DND-41 (cell line): Measurements from ENCODE around the gene PCDHGB7.

Experiments used
- ATAC-seq: fragments of 200-7000 bp; cut with Tn5 transposase; 3 replicates; pipeline ENCODE4 v1.9.1; 2021; ENCODE audit warnings: low read depth; ENCODE audit not compliant: insufficient read depth
- DNase-seq: peaks from one replicate; pipeline ENCODE4 v3.0.0-alpha.2; 2020
- H2AFZ ChIP-seq: 2 replicates; pipeline ENCODE4 v1.6.0; 2012; ENCODE audit warnings: low read depth, low read length
- H3K27ac ChIP-seq: 2 replicates; pipeline ENCODE4 v1.5.1; 2012; ENCODE audit warnings: low read length, inconsistent platforms
- H3K27me3 ChIP-seq: fragments of 200-600 bp; sonication (generic); 2 replicates; pipeline ENCODE4 v1.6.0; 2012; ENCODE audit warnings: low read length, mild to moderate bottlenecking, inconsistent platforms; ENCODE audit not compliant: insufficient read depth, poor library complexity
- H3K36me3 ChIP-seq: 2 replicates; pipeline ENCODE4 v1.5.1; 2012; ENCODE audit warnings: low read length, inconsistent platforms; ENCODE audit not compliant: insufficient read depth
- H3K4me1 ChIP-seq: 2 replicates; pipeline ENCODE4 v1.5.1; 2012; ENCODE audit warnings: mild to moderate bottlenecking, low read length; ENCODE audit not compliant: insufficient read depth
- H3K4me2 ChIP-seq: 2 replicates; pipeline ENCODE4 v1.6.0; 2012; ENCODE audit warnings: mild to moderate bottlenecking, moderate library complexity, low read length, inconsistent platforms; ENCODE audit not compliant: insufficient read depth
- H3K4me3 ChIP-seq, 2 experiments: fragments of 200-600 bp in 1 of 2; shearing (Covaris generic) in 1 of 2; 2 replicates each; pipeline ENCODE4 v1.5.1; 2012 to 2016; ENCODE audit warnings: inconsistent platforms in 2 of 2, low read length in 2 of 2, mild to moderate bottlenecking in 2 of 2, low read depth in 1 of 2, moderate library complexity in 1 of 2
- H3K79me2 ChIP-seq: 2 replicates; pipeline ENCODE4 v1.6.0; 2012; ENCODE audit warnings: low read length, inconsistent platforms; ENCODE audit not compliant: insufficient read depth
- H3K9ac ChIP-seq: 2 replicates; pipeline ENCODE4 v1.6.0; 2012; ENCODE audit warnings: low read depth, mild to moderate bottlenecking, inconsistent platforms, low read length, moderate library complexity
- H3K9me3 ChIP-seq: 2 replicates; pipeline ENCODE4 v1.5.1; 2012; ENCODE audit warnings: low read length, moderate library complexity, mild to moderate bottlenecking, inconsistent platforms; ENCODE audit not compliant: insufficient read depth, severe bottlenecking
- H4K20me1 ChIP-seq: 2 replicates; pipeline ENCODE4 v1.6.0; 2012; ENCODE audit warnings: low read length; ENCODE audit not compliant: insufficient read depth
- EZH2 ChIP-seq: IDR thresholded peaks from 3 replicates; pipeline ENCODE4 v1.6.1; 2012; ENCODE audit warnings: borderline replicate concordance, low read depth, mild to moderate bottlenecking, moderate library complexity, low read length, inconsistent platforms; ENCODE audit not compliant: severe bottlenecking
- TF ChIP-seq, protein P1 (sequence below): IDR thresholded peaks from 2 replicates; pipeline ENCODE4 v1.5.1; 2012; ENCODE audit warnings: borderline replicate concordance, low read length, moderate library complexity, mild to moderate bottlenecking; ENCODE audit not compliant: poor library complexity, severe bottlenecking; ENCODE audit errors: extremely low read depth

PCDHGB7 gene

DNA sequence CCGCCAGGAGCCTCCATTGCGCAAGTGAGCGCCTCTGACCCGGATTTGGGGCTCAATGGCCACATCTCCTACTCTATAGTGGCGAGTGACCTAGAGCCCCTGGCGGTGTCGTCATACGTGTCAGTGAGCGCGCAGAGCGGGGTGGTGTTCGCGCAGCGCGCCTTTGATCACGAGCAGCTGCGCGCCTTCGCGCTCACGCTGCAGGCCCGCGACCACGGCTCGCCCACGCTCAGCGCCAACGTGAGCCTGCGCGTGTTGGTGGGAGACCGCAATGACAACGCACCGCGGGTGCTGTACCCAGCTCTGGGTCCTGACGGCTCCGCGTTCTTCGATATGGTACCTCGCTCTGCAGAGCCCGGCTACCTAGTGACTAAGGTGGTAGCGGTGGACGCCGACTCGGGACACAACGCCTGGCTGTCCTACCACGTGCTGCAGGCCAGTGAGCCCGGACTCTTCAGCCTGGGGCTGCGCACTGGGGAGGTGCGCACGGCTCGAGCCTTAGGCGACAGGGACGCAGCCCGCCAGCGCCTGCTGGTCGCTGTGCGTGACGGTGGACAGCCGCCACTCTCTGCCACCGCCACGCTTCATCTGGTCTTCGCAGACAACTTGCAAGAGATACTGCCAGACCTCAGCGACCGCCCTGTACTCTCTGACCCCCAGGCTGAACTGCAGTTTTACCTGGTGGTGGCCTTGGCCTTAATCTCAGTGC lies 7.7 kb upstream of the PCDHGB7 start:
- DNase-seq = no peak
- H3K4me3 ChIP-seq = no peak overlapping the region
- ATAC-seq = no peak
- no peaks in the 10 kb centered on the region for H3K27me3 ChIP-seq
- no peaks in the 10 kb centered on the region for H3K4me1 ChIP-seq
- H3K9me3 ChIP-seq = no peaks in the 10 kb centered on the region
- H3K4me2 ChIP-seq = no peak overlapping the region
- no peaks in the 10 kb centered on the region for H3K79me2 ChIP-seq
- no peak overlapping the region for H3K27ac ChIP-seq
- H2AFZ ChIP-seq = no peak overlapping the region
- H3K9ac ChIP-seq = no peak overlapping the region
- TF ChIP-seq EZH2 = no peak
- TF ChIP-seq, protein P1, sequence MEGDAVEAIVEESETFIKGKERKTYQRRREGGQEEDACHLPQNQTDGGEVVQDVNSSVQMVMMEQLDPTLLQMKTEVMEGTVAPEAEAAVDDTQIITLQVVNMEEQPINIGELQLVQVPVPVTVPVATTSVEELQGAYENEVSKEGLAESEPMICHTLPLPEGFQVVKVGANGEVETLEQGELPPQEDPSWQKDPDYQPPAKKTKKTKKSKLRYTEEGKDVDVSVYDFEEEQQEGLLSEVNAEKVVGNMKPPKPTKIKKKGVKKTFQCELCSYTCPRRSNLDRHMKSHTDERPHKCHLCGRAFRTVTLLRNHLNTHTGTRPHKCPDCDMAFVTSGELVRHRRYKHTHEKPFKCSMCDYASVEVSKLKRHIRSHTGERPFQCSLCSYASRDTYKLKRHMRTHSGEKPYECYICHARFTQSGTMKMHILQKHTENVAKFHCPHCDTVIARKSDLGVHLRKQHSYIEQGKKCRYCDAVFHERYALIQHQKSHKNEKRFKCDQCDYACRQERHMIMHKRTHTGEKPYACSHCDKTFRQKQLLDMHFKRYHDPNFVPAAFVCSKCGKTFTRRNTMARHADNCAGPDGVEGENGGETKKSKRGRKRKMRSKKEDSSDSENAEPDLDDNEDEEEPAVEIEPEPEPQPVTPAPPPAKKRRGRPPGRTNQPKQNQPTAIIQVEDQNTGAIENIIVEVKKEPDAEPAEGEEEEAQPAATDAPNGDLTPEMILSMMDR = no peak
- H3K36me3 ChIP-seq = no peaks in the 10 kb centered on the region
- H4K20me1 ChIP-seq = no peaks in the 10 kb centered on the region

DNA sequence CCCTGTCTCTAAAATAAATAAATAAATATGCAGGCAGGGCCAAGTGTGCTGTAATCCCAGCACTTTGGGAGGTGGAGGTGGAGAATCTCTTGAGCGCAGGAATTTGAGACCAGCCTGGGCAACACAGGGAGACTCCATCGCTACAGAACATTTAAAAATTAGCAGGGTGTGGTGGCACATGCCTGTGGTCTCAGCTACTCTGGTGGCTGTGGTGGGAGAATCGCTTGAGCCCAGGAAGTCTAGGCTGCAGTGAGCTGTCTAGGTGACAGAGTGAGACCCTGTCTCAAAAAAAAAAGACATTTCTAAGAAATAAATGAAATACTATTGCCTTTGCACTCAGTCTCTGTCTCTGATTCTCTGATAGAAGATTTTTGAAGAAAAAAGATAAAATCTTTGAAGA lies 5.9 kb upstream of the PCDHGB7 start:
- no peaks in the 10 kb centered on the region for H3K9me3 ChIP-seq
- no peak overlapping the region for H3K27ac ChIP-seq
- H4K20me1 ChIP-seq = no peaks in the 10 kb centered on the region
- no peak for TF ChIP-seq EZH2
- TF ChIP-seq, protein P1 = no peak
- no peaks in the 10 kb centered on the region for H3K4me1 ChIP-seq
- H3K9ac ChIP-seq = no peak overlapping the region
- H3K4me2 ChIP-seq = no peak overlapping the region
- H3K79me2 ChIP-seq = no peaks in the 10 kb centered on the region
- H3K4me3 ChIP-seq = no peak overlapping the region
- H2AFZ ChIP-seq = no peak overlapping the region
- H3K27me3 ChIP-seq = no peaks in the 10 kb centered on the region
- H3K36me3 ChIP-seq = no peaks in the 10 kb centered on the region
- no peak for DNase-seq
- peak; percentile 56; the same call in 2 of the 3 replicates for ATAC-seq

DNA sequence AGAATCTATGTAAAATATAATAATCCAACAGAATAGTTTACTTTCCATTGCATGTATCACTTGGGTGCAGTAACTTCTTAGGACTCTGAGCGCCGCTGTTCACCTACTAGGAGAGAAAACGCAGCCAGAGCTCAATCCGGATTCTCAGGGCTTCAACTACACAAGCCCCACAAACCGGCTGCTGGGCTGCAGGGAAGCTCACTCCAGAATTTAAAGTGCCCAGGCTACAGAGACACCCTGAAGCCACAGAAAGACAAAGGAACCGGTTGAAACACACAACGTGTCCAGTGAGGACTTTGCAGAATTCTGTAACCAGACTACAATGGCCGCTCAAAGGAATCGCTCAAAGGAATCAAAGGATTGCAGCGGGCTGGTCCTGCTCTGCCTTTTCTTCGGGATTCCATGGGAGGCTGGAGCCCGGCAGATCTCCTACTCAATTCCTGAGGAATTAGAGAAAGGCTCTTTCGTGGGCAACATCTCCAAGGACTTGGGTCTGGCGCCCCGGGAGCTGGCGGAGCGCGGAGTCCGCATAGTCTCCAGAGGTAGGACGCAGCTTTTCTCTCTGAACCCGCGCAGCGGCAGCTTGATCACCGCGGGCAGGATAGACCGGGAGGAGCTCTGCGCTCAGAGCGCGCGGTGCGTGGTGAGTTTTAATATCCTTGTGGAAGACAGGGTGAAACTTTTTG lies 4.5 kb upstream of the PCDHGB7 start, which contains the start of gene PCDHGA10:
Gene PCDHGA10, plus strand, starts transcription at position 134 of the 686 bp plus-strand sequence. Its CDS starts 189 bp downstream, at position 323.
- TF ChIP-seq, protein P1 = peak; percentile 65
- TF ChIP-seq EZH2 = no peak
- Histone ChIP-seq H3K27me3 (no peaks in the 10 kb centered on the region), H3K4me1 (no peaks in the 10 kb centered on the region), H3K4me2 (no peak within 1 kb of the TSS), H2AFZ (peak within 1 kb of the TSS; percentile 49), H3K79me2 (no peaks in the 10 kb centered on the region), H3K27ac (no peak within 1 kb of the TSS), H3K36me3 (no peaks in the 10 kb centered on the region), H3K4me3 (no peak within 1 kb of the TSS), H4K20me1 (no peaks in the 10 kb centered on the region), H3K9me3 (no peaks in the 10 kb centered on the region), H3K9ac (no peak within 1 kb of the TSS)
- DNase-seq (peak; percentile 50), ATAC-seq (peak; percentile 80)
